Endothelial cell of umbilical vein (primary cell): ENCODE data around the gene SLIT1. TPM values are rescaled to one million over a fixed set of nuclear protein-coding genes. Genes with fewer than 3 reads are reported as not detected.

ENCODE experiments used
- BruUV-seq: library from RNA; stranded (reverse); fragments of 400-500 nt; replicated peaks from 2 replicates; lab custom pipeline; 2021; lab: Mats Ljungman, UMichigan
- CTCF ChIA-PET: fragments of 300-600, 350-600 bp; sonication (Branson Sonifier 250); formaldehyde crosslinking; loops from one replicate; lab custom pipeline; 2021; ENCODE audit warnings: antibody characterized with exemption, inconsistent platforms; lab: Charles Lee
- POLR2A ChIA-PET: fragments of 300-600, 350-600 bp; sonication (Branson Sonifier 250); formaldehyde crosslinking; loops from one replicate; lab custom pipeline; 2021; ENCODE audit warnings: antibody characterized with exemption, inconsistent platforms; lab: Charles Lee
- DNase-seq: peaks from one replicate; pipeline ENCODE4 v3.0.0-alpha.2; 2011; ENCODE audit warnings: low read depth, low spot score
- FAIRE-seq: peaks from 2 replicates; lab custom pipeline; 2011; peaks lifted over from hg19 to GRCh38; lab: Jason Lieb, UNC
- H2AFZ ChIP-seq: 2 replicates; pipeline ENCODE4 v1.6.0; 2012; ENCODE audit warnings: low read depth, low read length, control low read depth, inconsistent platforms
- H3K27ac ChIP-seq: 2 replicates; pipeline ENCODE4 v1.5.1; 2011; ENCODE audit warnings: low read depth, mild to moderate bottlenecking, control low read depth, low read length, moderate library complexity; ENCODE audit not compliant: insufficient read depth
- H3K27me3 ChIP-seq, 2 experiments: 2 replicates each; pipeline versions ENCODE4 v1.6.0 to v1.6.1; 2011; ENCODE audit warnings: low read length in 2 of 2, mixed read lengths in 1 of 2; ENCODE audit not compliant: control insufficient read depth in 2 of 2, insufficient read depth in 2 of 2
- H3K36me3 ChIP-seq, 2 experiments: 2 replicates in 1 of 2; 3 replicates in 1 of 2; pipeline ENCODE4 v1.5.1; 2011; ENCODE audit warnings: low read length in 2 of 2, mild to moderate bottlenecking in 1 of 2, moderate library complexity in 1 of 2; ENCODE audit not compliant: control insufficient read depth in 2 of 2, insufficient read depth in 2 of 2; ENCODE audit errors: extremely low read depth in 1 of 2
- H3K4me1 ChIP-seq: 3 replicates; pipeline ENCODE4 v1.5.1; 2011; ENCODE audit warnings: mild to moderate bottlenecking, low read length; ENCODE audit not compliant: control insufficient read depth, insufficient read depth; ENCODE audit errors: extremely low read depth
- H3K4me2 ChIP-seq: 2 replicates; pipeline ENCODE4 v1.6.1; 2011; ENCODE audit warnings: low read length, control low read depth, mixed read lengths; ENCODE audit not compliant: insufficient read depth
- H3K4me3 ChIP-seq, 3 experiments: fragments of 200-600 bp in 1 of 3; sonication (generic), shearing (Covaris generic) in 1 of 3; replicated peaks in 1 of 3; 2 replicates each; pipeline ENCODE4 v1.5.1; 2011 to 2016; ENCODE audit warnings: control low read depth in 3 of 3, low read length in 3 of 3, mild to moderate bottlenecking in 2 of 3, inconsistent platforms in 1 of 3, low read depth in 1 of 3, moderate library complexity in 1 of 3; ENCODE audit not compliant: insufficient read depth in 1 of 3
- H3K79me2 ChIP-seq: 2 replicates; pipeline ENCODE4 v1.6.0; 2012; ENCODE audit warnings: low read length, inconsistent platforms; ENCODE audit not compliant: control insufficient read depth, insufficient read depth
- H3K9ac ChIP-seq: replicated peaks from 2 replicates; pipeline ENCODE3; 2011; ENCODE audit warnings: low read length, control low read depth; ENCODE audit not compliant: insufficient read depth; ENCODE audit errors: extremely low read depth
- H3K9me1 ChIP-seq: replicated peaks from 3 replicates; pipeline ENCODE4 v1.6.0; 2011; ENCODE audit warnings: mild to moderate bottlenecking, low read length; ENCODE audit not compliant: control insufficient read depth, insufficient read depth; ENCODE audit errors: extremely low read depth
- H3K9me3 ChIP-seq: replicated peaks from 2 replicates; pipeline ENCODE4 v1.5.1; 2012; ENCODE audit warnings: low read length, inconsistent platforms; ENCODE audit not compliant: control insufficient read depth, insufficient read depth
- H4K20me1 ChIP-seq: replicated peaks from 2 replicates; pipeline ENCODE3; 2011; ENCODE audit warnings: mild to moderate bottlenecking, low read length; ENCODE audit not compliant: control insufficient read depth, insufficient read depth; ENCODE audit errors: extremely low read depth
- EZH2 ChIP-seq: IDR thresholded peaks from 2 replicates; pipeline ENCODE4 v1.6.1; 2012; ENCODE audit warnings: borderline replicate concordance, low read depth, mild to moderate bottlenecking, moderate library complexity, low read length, inconsistent platforms; ENCODE audit not compliant: severe bottlenecking
- FOS ChIP-seq: IDR thresholded peaks from 2 replicates; pipeline ENCODE4 v1.6.1; 2011; ENCODE audit warnings: mild to moderate bottlenecking, low read length, moderate library complexity, borderline replicate concordance; ENCODE audit not compliant: insufficient read depth
- GATA2 ChIP-seq: IDR thresholded peaks from 2 replicates; pipeline ENCODE4 v1.7.0; 2011; ENCODE audit warnings: low read depth, mild to moderate bottlenecking, moderate library complexity, mixed read lengths, low read length; ENCODE audit not compliant: insufficient read length, insufficient read depth
- JUN ChIP-seq: IDR thresholded peaks from 2 replicates; pipeline ENCODE4 v1.6.1; 2011; ENCODE audit warnings: borderline replicate concordance, low read depth; ENCODE audit not compliant: insufficient read length, insufficient read depth
- MYC ChIP-seq: IDR thresholded peaks from one replicate; pipeline ENCODE4 v1.6.1; 2011; ENCODE audit warnings: mild to moderate bottlenecking, low read depth, low read length
- POLR2A ChIP-seq: IDR thresholded peaks from 2 replicates; pipeline ENCODE4 v1.6.1; 2012; ENCODE audit warnings: low read depth, mild to moderate bottlenecking, control low read depth, low read length
- POLR2AphosphoS5 ChIP-seq: IDR thresholded peaks from 2 replicates; pipeline ENCODE4 v1.6.1; 2012; ENCODE audit warnings: low read depth, mild to moderate bottlenecking, control low read depth, low read length, moderate library complexity; ENCODE audit not compliant: insufficient read depth
- dilution Hi-C: fragments of 300-500 bp; cut with MboI; formaldehyde crosslinking; loops from one replicate; pipeline ENCODE4 v1.15.0; 2019; ENCODE audit warnings: low sequenced_read_pairs; ENCODE audit not compliant: extremely low pct_ligation_motif_present
- intact Hi-C: fragments of 100-400 bp; cut with micrococcal nuclease; formaldehyde crosslinking; loops from one replicate; pipeline ENCODE4 v1.10.0; 2022
- polyA plus RNA-seq, 4 experiments: library from polyadenylated mRNA; depleted of rRNA in 3 of 4; stranded (reverse) in 3 of 4; unstranded in 1 of 4; fragments of >200 nt; gene quantifications; 2 replicates each; pipeline versions ENCODE4 v1.2.1 to v1.2.3, GENCODE V29; 2011 to 2012; ENCODE audit warnings: missing spikeins in 1 of 4
- total RNA-seq: library from RNA; stranded (reverse); gene quantifications from 2 replicates; pipeline ENCODE4 v1.2.3, GENCODE V29; 2021
- TF ChIP-seq, protein P1 (sequence below): IDR thresholded peaks from 2 replicates; pipeline ENCODE4 v1.6.1; 2011; ENCODE audit not compliant: insufficient read depth, insufficient read length
- TF ChIP-seq, protein P2 (sequence below), 2 donors: IDR thresholded peaks; 1 replicate in 1 of 2; 2 replicates in 1 of 2; pipeline ENCODE4 v1.5.1; 2011; ENCODE audit warnings: low read length in 2 of 2, mild to moderate bottlenecking in 2 of 2, moderate library complexity in 2 of 2, control low read depth in 1 of 2, inconsistent platforms in 1 of 2, low read depth in 1 of 2; ENCODE audit not compliant: insufficient read depth in 1 of 2; ENCODE audit errors: extremely low read depth in 1 of 2

SLIT1 gene
- total and polyA plus RNA-seq, 2 donors (not counting 3 experiments of a cell fraction or from before 2014, with no cell fraction given) = 0.04 to 0.20 TPM

DNA sequence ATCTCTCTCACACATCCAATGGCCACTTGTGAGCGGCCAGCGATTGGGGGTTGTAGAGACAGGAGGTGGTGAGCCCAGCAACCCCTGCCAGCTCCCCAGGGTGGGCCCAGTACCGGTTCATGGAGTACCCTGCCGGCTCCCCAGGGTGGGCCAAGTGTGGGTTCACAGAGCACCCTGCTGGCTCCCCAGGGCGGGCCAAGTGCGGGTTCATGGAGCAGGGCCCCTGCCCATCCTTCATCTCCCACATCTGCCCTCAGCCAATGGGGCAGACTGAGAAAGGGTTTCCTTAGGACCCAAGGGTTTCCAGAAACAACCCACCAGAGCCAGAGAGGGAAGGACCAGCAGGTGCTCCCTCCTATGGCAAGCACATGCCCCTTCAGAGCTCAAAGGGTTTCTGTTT, 21.4 kb upstream of the SLIT1 start:
- ChIA-PET CTCF (interaction anchor here (0.9 to 13.0 kb wide), 5 partner anchors 8 to 169 kb away, joined by 3 to 397 read pairs (median 74); no protein-coding TSS in a partner anchor), POLR2A (no interaction called here)
- no peak for TF ChIP-seq MYC
- TF ChIP-seq JUN = no peak
- no peak for TF ChIP-seq POLR2A
- TF ChIP-seq, protein P1, sequence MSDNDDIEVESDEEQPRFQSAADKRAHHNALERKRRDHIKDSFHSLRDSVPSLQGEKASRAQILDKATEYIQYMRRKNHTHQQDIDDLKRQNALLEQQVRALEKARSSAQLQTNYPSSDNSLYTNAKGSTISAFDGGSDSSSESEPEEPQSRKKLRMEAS = no peak
- TF ChIP-seq FOS = no peak
- TF ChIP-seq EZH2 = no peak
- TF ChIP-seq POLR2AphosphoS5 = no peak
- no peak for TF ChIP-seq GATA2
- TF ChIP-seq, protein P2, sequence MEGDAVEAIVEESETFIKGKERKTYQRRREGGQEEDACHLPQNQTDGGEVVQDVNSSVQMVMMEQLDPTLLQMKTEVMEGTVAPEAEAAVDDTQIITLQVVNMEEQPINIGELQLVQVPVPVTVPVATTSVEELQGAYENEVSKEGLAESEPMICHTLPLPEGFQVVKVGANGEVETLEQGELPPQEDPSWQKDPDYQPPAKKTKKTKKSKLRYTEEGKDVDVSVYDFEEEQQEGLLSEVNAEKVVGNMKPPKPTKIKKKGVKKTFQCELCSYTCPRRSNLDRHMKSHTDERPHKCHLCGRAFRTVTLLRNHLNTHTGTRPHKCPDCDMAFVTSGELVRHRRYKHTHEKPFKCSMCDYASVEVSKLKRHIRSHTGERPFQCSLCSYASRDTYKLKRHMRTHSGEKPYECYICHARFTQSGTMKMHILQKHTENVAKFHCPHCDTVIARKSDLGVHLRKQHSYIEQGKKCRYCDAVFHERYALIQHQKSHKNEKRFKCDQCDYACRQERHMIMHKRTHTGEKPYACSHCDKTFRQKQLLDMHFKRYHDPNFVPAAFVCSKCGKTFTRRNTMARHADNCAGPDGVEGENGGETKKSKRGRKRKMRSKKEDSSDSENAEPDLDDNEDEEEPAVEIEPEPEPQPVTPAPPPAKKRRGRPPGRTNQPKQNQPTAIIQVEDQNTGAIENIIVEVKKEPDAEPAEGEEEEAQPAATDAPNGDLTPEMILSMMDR (IDR thresholded peaks at IDR 0.05; ENCODE audit: extremely low read depth in 1 of 2, insufficient read depth in 1 of 2, low read depth in 1 of 2, low read length in 2 of 2) = no peak
- no peak overlapping the region for H2AFZ ChIP-seq
- no peaks in the 10 kb centered on the region for H3K36me3 ChIP-seq
- FAIRE-seq = no peak
- no peaks in the 10 kb centered on the region for H3K4me1 ChIP-seq
- BruUV-seq = no TSS peak
- H3K4me3 ChIP-seq = no peak overlapping the region
- H3K79me2 ChIP-seq = no peaks in the 10 kb centered on the region
- H3K27ac ChIP-seq = no peak overlapping the region
- no peaks in the 10 kb centered on the region for H3K9me1 ChIP-seq
- DNase-seq = no peak
- dilution Hi-C loops (no loop called here), intact Hi-C loops (no loop called here)
- no peaks in the 10 kb centered on the region for H3K9me3 ChIP-seq
- H3K27me3 ChIP-seq = no peaks in the 10 kb centered on the region
- no peak overlapping the region for H3K9ac ChIP-seq
- H4K20me1 ChIP-seq = no peaks in the 10 kb centered on the region
- no peak overlapping the region for H3K4me2 ChIP-seq
